NCI-H128 (cell line): ENCODE data around the gene TBC1D19.

Experiments used
- DNase-seq: peaks from one replicate; lab custom pipeline; 2025; ENCODE audit not compliant: unreplicated experiment; lab: John Stamatoyannopoulos, UW

The TBC1D19 gene

DNA sequence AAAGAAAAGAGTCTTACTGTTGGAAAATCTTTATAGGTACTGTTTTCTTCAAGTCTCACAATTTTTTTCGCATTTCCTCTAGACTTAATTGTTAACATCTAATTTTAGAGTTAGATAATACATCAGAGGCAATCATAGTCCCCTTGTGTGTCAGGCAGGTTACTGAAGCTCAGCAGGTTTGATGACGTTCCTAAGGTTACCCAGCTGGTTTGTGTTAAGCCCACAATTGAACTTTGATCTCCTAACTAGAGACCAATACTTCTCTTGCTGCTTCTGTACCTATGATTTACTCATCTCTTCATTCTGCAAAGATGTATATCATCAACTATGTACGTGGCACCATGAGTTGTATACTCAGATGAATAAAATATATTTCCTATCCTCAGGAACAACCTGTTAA, 145.1 kb downstream of the TBC1D19 start:
- no peak for DNase-seq

DNA sequence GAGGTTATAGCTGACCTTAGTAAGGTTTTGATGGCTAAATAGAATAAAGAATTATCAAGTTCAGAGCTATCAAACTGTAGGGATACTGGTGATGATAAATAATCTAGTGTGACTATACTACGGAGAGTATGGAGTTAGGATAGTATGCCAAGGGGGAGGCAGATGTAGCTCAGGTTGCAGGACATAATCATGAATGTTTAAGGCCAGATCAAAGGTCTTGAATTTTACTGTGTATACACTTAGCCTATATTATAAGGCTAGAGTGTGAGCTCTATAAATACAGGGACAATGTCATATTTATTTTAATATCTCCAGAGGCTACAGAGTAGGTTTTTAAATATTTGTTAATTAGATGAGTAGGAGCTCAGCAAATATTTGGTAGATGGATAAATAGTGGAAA, 145.7 kb downstream of the TBC1D19 start:
- DNase-seq: no peak

DNA sequence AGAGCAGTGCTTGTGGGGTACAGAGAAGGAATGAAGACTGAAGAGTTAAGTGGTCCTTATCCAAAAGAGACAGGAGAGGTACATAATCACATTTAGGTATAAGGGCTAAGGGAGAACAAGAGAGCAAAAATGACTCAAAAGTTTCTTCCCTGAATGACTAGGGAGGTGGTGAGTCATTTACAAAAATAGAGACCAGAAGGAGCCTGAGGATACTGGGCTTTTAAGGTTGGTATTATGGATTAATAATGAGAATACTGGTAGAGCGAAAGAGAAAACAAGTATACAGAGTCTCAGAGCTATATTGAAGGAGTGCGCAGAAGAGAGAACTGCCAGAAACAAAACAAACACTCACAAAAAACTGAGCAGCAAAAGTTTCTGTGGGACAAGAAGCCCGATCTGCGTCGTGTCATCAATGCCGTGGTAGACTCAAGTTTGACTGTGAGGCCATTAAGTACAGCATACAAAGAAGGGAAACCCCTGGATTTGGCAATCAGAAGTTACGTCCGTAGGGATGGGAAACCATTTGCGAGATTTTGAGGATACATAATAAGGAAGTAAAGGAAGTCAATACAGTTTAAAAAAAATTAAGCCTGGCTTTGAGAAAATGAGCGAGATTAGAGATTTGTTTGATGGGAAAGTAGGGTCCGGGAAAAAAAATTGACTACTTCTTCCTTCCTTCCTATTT, 147.6 kb downstream of the TBC1D19 start:
- no peak for DNase-seq

DNA sequence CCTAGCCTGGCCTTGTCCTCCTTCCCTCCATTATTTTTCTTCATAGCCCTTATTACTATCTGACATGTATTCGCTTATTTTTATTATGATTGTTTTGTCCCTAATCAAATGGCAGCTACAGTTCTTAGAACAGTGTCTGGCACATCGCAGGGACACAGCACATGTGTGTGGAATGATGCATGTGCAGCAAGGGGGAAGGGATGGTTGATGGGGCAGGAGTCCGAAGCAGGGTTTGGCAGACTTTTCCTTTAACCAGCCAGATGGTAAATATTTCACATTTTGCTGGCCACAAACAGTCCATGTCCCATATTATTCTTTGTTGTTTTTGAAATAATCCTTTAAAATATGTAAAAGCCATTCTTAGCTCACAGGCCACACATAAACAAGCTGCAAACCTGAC, 148.5 kb downstream of the TBC1D19 start:
- DNase-seq: no peak

DNA sequence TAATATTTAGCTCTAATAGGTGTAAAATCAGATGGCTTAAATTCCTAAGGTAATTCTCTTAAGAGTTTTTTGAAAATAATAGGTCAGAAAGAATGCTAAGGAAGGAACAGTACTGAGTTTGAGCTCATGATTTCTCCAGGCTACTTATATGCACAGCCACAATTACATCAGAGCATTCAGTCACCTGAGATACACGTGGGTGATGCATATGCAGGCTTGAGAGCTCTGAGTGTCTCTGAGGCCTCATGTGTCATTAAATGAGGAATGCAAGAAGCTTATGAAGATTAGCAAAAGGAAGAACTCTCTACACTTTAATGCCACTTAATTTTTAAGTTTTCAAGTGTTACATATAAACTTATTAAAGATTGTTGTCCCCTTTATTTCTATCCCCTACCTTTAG, 152.7 kb downstream of the TBC1D19 start:
- DNase-seq: no peak

DNA sequence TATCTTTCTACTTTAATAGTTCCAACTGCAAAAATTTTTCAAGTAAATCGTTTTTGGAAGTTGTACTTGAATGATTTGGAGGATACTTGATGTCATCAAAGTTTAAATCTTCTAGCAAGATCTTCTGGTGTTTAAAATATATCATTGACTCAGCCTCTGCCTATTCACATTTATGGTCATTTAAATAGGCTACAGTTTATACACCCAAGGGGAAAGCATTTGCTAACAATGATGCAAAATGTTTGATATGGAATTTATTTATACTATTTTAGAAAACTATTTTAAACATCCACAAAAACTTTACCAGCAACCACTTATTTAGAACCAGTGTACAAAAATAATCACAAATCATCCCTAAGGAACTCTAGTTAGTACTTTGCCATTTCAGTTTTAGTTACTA, 153.5 kb downstream of the TBC1D19 start:
- DNase-seq: no peak

DNA sequence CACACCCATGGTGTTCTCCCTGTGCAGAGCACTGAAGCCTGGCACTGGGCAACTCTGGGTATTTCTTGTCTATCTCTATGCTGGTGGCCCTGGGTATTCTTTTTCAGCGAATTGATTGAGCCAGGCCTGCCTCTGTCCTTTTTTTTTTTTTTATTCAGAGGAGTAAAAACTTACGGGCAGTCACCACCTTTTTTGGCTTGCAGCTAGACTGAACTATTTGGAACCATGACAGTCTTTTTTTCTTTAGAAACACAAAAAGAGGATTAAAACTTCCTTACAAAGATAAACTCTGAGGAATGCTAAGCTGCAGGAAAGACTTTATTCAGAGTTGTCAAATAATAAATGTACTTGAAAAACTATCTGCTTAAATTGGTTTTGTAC, 157.6 kb downstream of the TBC1D19 start:
- no peak for DNase-seq

DNA sequence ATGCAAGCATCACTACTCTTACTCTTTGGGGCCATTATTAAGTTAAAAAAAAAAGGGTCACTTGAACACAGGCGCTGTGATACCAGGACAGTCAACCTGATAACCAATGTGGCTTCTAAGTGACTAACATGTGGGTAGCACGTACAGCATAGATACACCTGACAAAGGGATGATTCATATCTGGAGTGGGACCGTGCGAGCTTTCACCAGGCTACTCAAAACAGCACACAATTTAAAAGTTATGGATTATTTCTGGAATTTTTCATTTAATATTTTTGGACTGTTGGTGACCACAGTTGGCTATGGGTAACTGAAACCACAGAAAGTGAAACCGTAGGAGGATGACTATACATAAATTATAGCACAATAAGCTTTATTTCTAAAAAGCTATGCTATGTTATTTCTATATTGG, 162.9 kb downstream of the TBC1D19 start:
- no peak for DNase-seq

DNA sequence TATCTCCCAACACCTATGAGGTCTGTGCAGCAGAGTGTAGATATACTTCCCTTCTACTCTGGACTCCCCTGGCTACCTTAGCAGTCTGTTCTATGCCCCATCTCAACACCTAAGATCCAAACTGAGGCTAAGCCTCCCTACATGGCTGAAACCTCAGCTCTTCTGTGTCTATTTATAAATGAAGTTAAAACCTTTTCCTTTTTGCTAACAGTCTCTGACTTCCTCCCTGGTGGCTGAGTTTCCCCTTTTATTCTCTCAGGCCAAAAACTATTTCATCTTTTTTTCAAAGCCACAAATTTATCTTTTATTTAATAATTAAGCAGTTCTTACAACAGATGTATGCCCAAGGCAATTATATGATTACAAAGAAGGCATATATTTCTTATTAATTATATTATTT, 164.9 kb downstream of the TBC1D19 start:
- no peak for DNase-seq

DNA sequence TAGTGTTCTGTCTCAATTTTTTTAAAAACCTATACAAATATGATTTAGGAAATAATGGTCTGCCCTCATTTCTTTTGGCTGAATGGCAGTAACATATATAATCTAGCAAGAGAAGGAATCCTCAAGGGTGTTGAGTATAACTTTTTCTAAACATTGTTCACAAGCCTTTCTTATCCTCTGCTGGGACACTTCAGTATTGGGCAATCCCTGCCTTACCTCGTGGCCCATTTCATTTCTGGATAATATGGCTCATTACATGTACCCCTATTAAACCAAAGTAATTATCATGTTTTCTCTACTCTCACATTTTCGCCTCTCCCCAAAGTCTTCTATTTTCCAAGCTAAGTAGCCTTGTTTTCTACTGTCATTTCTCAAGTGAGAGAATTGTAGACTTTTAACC, 166.0 kb downstream of the TBC1D19 start:
- DNase-seq: no peak

DNA sequence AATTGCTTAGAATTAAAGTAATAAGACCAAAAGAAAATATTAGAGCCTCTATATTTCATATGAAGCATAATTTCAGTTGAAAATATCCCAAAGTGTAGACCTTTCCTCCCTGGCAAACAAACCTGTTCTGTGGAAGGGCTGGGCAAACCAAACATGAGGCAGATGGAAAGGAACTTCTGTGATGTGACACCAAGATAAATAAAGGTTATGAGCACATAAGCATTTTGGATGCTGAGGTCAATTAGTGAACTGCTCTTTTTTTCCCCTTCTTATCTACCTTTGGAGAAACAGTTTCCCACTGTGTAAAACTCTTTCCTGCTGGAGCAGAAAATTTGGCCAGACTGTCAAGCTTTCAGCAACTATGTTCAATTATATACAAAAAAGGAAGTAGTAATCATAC, 167.1 kb downstream of the TBC1D19 start:
- no peak for DNase-seq

DNA sequence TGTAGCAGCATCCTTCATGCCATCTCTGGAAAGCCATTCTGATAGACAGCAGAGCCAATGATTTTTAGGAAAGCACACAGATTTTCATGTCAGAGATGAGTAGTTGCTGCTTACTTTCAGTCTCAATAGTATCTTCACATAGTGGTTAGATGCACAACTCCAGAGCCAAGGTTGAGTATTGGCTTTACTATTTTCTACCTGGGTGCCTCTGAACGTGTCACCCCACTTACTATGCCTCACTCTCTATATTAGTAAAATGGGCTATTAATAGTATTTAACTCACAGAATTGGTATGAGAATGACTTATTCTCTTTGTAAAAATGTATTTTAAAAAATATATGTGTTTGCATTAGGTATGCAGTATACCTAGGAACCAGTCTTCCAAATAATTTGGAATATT, 168.0 kb downstream of the TBC1D19 start:
- DNase-seq: no peak

DNA sequence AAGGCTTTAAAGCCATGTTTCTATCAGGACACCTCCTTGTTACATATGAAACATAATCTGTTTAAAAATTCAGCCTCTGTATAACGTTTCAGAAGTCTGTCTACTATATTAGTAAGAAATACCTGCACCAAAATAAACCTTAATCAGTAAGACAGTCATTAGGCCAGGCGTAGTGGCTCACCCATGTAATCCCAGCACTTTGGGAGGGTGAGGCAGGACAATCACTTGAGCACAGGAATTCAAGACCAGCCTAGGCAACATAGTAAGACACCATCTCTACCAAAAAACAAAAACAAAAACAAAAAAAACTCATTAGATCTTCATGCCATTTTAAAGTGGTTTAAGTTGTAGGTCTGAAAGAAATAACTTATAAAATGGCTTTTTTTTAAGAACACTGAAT, 169.3 kb downstream of the TBC1D19 start:
- no peak for DNase-seq

DNA sequence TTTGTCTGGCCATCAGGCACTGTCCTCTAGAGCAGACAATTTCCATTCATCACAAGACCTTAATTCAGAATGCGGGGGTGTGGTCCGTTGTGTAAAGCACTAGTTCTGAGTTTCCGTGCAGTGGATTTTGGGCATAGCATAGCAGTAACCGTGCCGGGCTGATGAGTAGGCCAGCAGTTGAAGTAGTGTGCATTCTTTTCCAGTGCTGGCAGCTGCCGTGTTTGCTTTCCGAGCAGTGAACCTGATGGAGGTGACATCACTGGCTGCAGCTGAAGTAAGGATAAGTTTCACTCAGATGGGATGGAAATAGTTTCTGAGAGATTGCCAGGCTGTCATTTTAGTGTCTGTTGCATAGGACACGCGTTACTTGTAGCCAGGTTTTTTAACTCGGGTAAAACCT, 169.7 kb downstream of the TBC1D19 start:
- no peak for DNase-seq

DNA sequence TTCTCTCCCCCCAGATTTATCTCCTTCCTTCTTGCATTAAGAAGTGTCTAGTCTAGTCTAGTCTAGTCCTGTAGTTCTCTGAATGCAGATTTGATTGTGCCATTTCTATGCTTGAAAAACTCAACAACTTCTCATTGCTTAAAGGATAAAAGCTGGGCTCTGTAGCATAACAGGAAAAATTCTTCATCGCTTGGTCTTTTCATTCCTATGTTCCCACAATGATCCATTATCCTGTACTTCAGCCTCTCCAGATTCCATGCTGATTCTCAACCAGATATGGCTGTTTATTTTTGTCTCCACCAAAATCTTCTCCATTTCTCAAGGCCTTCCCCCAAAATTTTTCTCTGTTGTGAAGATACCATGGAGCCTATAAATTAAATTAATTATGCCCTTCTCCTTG, 173.9 kb downstream of the TBC1D19 start:
- no peak for DNase-seq

DNA sequence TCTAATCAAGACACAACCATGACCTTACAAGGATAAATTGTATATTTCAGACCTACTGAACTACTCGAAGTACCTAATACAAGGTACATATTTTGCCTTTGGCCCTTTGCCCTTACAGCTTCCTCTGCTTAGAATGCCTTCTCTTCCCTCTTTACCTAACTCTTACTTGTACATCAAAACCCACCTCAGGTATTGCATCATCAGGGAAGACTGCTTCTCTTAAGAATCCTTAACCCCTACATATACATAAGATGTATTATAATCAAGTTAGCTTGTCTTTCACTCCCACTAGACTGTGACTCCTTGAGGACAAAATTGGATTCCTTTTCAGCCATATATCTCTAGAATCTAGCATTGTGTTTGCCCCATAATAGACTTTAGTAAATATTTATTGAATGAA, 175.0 kb downstream of the TBC1D19 start:
- DNase-seq: no peak

DNA sequence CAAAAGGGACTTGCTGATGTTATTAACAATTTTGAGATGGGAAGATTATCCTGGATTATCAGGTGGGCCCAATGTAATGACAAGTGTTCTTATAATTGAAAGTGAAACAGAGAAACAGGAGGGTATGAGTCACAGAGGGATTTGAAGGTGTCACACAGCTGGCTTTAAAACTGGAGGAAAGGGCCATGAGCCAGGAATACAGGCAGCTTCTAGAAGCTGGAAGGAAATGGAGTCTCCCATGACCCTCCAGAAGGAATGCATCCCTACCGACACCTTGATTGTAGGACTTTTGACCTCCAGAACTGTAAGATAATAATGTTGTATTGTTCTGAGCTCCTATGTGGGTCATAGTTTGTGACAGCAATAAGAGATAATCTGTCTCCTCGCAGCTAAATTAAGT, 178.8 kb downstream of the TBC1D19 start:
- no peak for DNase-seq

DNA sequence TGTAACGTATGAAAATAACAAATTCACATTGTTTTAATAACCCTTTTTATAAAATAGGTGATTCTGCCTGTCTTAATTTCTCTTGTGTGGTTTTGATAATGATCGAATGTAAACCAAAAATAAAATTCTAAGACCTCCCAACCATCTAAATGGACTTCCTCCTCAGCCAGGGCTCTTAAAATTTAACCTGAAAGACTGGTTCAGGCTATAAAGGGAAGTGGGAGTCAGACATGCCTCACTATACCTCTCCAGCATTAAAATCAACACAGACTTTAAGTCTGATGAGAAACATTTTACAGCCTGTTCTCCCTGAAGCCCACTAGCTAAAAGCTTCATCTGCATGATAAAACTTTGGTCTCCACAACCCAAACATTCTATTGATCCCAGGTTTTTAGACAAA, 179.2 kb downstream of the TBC1D19 start:
- DNase-seq: no peak

DNA sequence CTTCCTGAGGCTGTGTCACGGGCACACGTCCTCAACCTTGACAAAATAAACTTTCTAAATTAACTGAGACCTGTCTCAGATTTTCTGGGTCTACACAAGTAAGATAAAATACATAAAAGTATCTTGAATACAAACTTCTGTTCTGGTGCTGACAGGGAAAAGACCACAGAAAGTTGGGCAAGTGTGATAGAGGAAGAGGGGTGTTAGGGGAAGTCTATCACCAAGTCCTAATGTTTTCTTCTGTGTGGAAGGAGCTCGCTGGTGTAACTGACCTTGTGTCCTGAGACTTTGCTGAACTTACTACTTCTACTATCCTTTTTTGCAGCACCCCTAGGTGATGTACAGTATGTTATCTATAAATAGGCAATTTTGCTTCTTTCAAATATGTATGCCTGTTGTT, 179.8 kb downstream of the TBC1D19 start:
- DNase-seq: no peak

DNA sequence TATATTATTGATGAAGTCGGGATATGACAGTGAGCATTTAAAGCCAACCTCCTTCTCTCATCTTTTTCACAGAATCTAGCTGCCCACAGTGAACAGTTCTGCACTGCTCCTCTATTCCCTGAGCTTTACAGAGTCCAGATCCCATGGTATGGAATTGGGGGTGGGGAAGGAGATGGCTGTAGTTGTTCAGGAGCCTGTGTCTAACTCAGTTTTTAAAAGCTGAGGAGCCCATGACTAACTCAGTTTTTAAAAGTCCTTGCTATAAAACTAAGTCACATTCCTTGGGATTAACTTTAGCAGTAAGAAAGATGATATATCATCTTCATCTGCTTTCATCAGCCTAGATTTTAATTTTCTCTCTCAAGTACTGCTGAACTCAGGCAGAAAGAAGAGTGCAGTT, 180.3 kb downstream of the TBC1D19 start:
- DNase-seq: no peak

DNA sequence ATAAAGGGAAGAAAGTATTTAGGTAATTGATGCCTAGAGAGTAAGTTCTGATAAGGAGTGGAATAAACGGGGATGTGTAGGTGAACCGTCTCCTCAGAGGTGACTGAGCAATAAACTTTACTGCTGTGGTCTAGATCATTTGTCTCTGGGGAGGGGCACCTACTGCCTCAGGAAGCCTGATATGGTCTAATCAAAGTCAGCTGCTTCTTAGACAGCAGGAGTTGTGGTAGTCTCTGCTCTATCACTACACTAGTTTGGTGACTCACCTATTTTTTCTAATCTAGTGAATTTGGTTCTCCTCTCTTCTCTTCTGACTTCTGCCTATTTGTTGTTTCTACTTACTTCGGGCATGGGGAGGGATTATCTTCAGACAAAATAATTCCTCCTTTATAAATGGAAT, 181.6 kb downstream of the TBC1D19 start:
- DNase-seq: no peak

DNA sequence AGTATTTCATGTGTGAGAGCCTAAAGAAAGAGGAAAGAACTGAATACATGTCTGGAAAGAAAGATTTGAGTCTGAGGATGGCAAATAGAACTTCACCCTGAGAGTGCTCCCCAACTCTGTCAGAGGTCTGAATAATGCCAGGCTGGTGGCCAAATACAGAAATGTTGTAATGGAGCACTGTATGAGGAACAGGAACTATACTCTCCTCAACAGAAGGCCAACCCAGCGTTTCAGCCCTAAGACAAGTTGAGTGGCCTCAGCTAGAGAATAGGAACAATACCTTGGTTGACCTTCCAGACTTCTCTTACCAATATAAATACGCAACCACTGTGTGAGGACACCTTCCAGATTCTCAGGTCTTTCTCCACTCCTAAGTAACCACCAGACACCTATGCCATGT, 182.3 kb downstream of the TBC1D19 start:
- DNase-seq: no peak

DNA sequence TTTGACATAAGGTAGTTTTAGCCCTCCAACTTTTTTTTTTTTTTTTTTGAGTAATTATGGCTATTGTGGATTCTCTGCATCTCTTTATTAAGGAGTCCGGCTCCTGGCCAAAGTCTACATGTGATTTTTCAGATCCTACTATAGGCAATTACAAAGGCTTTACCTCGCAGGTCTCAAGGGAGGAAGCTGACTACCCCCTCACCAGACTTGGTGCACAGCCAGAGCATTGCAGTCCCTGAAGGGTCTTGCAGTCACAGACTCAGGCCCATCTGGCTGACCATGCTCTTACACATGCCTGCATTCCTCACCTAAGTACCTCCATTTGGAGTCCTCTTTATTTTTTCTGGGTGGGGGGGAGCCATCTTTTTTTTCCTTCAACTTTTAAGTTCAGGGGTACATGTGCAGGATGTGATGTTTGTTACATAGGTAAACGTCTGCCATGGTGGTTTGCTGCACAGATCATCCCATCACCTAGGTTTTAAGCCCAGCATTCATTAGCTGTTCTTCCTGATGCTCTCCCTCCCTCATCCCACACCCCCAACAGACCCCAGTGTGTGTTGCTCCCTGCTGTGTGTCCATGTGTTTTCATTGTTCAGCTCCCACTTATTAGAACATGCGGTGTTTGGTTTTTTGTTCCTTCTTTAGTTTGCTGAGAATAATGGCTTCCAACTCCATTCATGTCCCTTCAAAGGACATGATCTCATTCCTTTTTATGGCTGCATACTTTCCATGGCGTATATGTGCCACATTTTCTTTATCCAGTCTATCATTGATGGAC, 188.4 kb downstream of the TBC1D19 start:
- no peak for DNase-seq
